H9 (cell line): ENCODE measurements around the gene ADCY4. TPM values are rescaled to one million over a fixed set of nuclear protein-coding genes. Genes with fewer than 3 reads are reported as not detected.

Experiments
- DNase-seq: peaks from one replicate; pipeline ENCODE4 v3.0.0-alpha.2; 2017
- H2AFZ ChIP-seq: one replicate; pipeline ENCODE4 v1.6.1; 2013; ENCODE audit warnings: mild to moderate bottlenecking, low read length, control low read depth, moderate library complexity
- H2AK5ac ChIP-seq: 2 replicates; pipeline ENCODE4 v1.6.1; 2013; ENCODE audit warnings: low read length, control low read depth, mixed read lengths; ENCODE audit not compliant: insufficient read length
- H2BK120ac ChIP-seq: one replicate; pipeline ENCODE4 v1.6.1; 2013; ENCODE audit warnings: low read depth, mild to moderate bottlenecking, low read length, control low read depth, inconsistent platforms; ENCODE audit not compliant: poor library complexity, severe bottlenecking
- H2BK12ac ChIP-seq: 2 replicates; pipeline ENCODE4 v1.6.1; 2013; ENCODE audit warnings: low read length, control low read depth, mixed read lengths, low read depth; ENCODE audit not compliant: insufficient read length
- H2BK15ac ChIP-seq: 2 replicates; pipeline ENCODE4 v1.6.1; 2013; ENCODE audit warnings: low read depth, low read length, control low read depth
- H2BK20ac ChIP-seq: one replicate; pipeline ENCODE4 v1.6.1; 2013; ENCODE audit warnings: low read depth, mild to moderate bottlenecking, low read length, control low read depth, inconsistent platforms; ENCODE audit not compliant: poor library complexity, severe bottlenecking
- H2BK5ac ChIP-seq: 2 replicates; pipeline ENCODE4 v1.6.1; 2013; ENCODE audit warnings: low read length, control low read depth, mixed read lengths; ENCODE audit not compliant: insufficient read length
- H3K14ac ChIP-seq: 2 replicates; pipeline ENCODE4 v1.6.1; 2013; ENCODE audit warnings: low read length, control low read depth; ENCODE audit not compliant: insufficient read depth
- H3K18ac ChIP-seq: 2 replicates; pipeline ENCODE4 v1.6.1; 2013; ENCODE audit warnings: low read depth, mild to moderate bottlenecking, mixed read lengths, low read length, control low read depth; ENCODE audit not compliant: insufficient read length
- H3K23ac ChIP-seq: 2 replicates; pipeline ENCODE4 v1.6.1; 2013; ENCODE audit warnings: low read length, control low read depth, mixed read lengths, low read depth; ENCODE audit not compliant: insufficient read length
- H3K23me2 ChIP-seq: 2 replicates; pipeline ENCODE4 v1.6.1; 2013; ENCODE audit warnings: low read depth, mild to moderate bottlenecking, mixed read lengths, low read length, control low read depth; ENCODE audit not compliant: insufficient read length, poor library complexity, severe bottlenecking
- H3K27ac ChIP-seq: 2 replicates; pipeline ENCODE4 v1.5.1; 2013; ENCODE audit warnings: low read length, control low read depth, mixed read lengths, low read depth; ENCODE audit not compliant: insufficient read length
- H3K27me3 ChIP-seq: 2 replicates; pipeline ENCODE4 v1.6.1; 2013; ENCODE audit warnings: low read length, control low read depth, inconsistent platforms; ENCODE audit not compliant: insufficient read depth
- H3K4ac ChIP-seq: 2 replicates; pipeline ENCODE4 v1.6.1; 2013; ENCODE audit warnings: low read depth, mild to moderate bottlenecking, control low read depth, inconsistent platforms, low read length, moderate library complexity
- H3K4me1 ChIP-seq: 2 replicates; pipeline ENCODE4 v1.6.1; 2013; ENCODE audit warnings: low read length, control low read depth, inconsistent platforms; ENCODE audit not compliant: insufficient read depth
- H3K4me2 ChIP-seq: 2 replicates; pipeline ENCODE4 v1.6.1; 2013; ENCODE audit warnings: low read length, control low read depth, mixed read lengths; ENCODE audit not compliant: insufficient read length, insufficient read depth
- H3K56ac ChIP-seq: 2 replicates; pipeline ENCODE4 v1.6.1; 2013; ENCODE audit warnings: low read depth, mild to moderate bottlenecking, mixed read lengths, low read length, control low read depth; ENCODE audit not compliant: insufficient read length
- H3K79me1 ChIP-seq: 2 replicates; pipeline ENCODE4 v1.6.1; 2013; ENCODE audit warnings: low read depth, mild to moderate bottlenecking, moderate library complexity, low read length, control low read depth, inconsistent platforms; ENCODE audit not compliant: insufficient read depth, poor library complexity, severe bottlenecking
- H3K79me2 ChIP-seq: 2 replicates; pipeline ENCODE4 v1.6.1; 2013; ENCODE audit warnings: low read length, control low read depth, inconsistent platforms; ENCODE audit not compliant: insufficient read depth
- H3K9ac ChIP-seq: 2 replicates; pipeline ENCODE4 v1.6.1; 2013; ENCODE audit warnings: low read length, control low read depth, mixed read lengths; ENCODE audit not compliant: insufficient read length; ENCODE audit errors: extremely low read depth
- H3K9me3 ChIP-seq: one replicate; pipeline ENCODE4 v1.6.1; 2013; ENCODE audit warnings: low read depth, low read length, inconsistent platforms; ENCODE audit not compliant: control insufficient read depth
- H3T11ph ChIP-seq: one replicate; pipeline ENCODE4 v1.6.1; 2013; ENCODE audit warnings: mild to moderate bottlenecking, low read length, control low read depth, inconsistent platforms
- H4K20me1 ChIP-seq: one replicate; pipeline ENCODE4 v1.6.1; 2013; ENCODE audit not compliant: control insufficient read depth, insufficient read length, insufficient read depth
- H4K5ac ChIP-seq: 2 replicates; pipeline ENCODE4 v1.6.1; 2013; ENCODE audit warnings: low read depth, mild to moderate bottlenecking, mixed read lengths, low read length, control low read depth; ENCODE audit not compliant: insufficient read length
- H4K8ac ChIP-seq: replicated peaks from 2 replicates; pipeline ENCODE4 v1.6.1; 2013; ENCODE audit warnings: low read length, control low read depth, mixed read lengths, low read depth; ENCODE audit not compliant: insufficient read length
- H4K91ac ChIP-seq: 2 replicates; pipeline ENCODE4 v1.6.1; 2013; ENCODE audit warnings: low read depth, mild to moderate bottlenecking, moderate library complexity, mixed read lengths, low read length, control low read depth; ENCODE audit not compliant: insufficient read length
- H3K27ac Mint-ChIP-seq, 3 experiments: 2 replicates in 2 of 3; 3 replicates in 1 of 3; pipeline ENCODE4 v1.8.0; 2020 to 2021; ENCODE audit warnings: mixed read lengths in 3 of 3, mild to moderate bottlenecking in 1 of 3, moderate library complexity in 1 of 3
- H3K27me3 Mint-ChIP-seq: 2 replicates; pipeline ENCODE4 v1.8.0; 2021; ENCODE audit warnings: low read depth, mild to moderate bottlenecking, moderate library complexity, mixed read lengths
- H3K36me3 Mint-ChIP-seq, 3 experiments: 2 replicates in 2 of 3; 3 replicates in 1 of 3; pipeline ENCODE4 v1.8.0; 2020 to 2021; ENCODE audit warnings: low read depth in 3 of 3, mixed read lengths in 3 of 3; ENCODE audit not compliant: insufficient read depth in 1 of 3
- H3K4me1 Mint-ChIP-seq, 2 experiments: 2 replicates each; pipeline ENCODE4 v1.8.0; 2020; ENCODE audit warnings: mixed read lengths in 2 of 2
- H3K4me3 Mint-ChIP-seq, 2 experiments: 2 replicates in 1 of 2; 3 replicates in 1 of 2; pipeline ENCODE4 v1.8.0; 2020 to 2021; ENCODE audit warnings: mild to moderate bottlenecking in 2 of 2, mixed read lengths in 2 of 2, moderate library complexity in 1 of 2
- H3K9me3 Mint-ChIP-seq, 2 experiments: 2 replicates in 1 of 2; 3 replicates in 1 of 2; pipeline ENCODE4 v1.8.0; 2020; ENCODE audit warnings: mild to moderate bottlenecking in 2 of 2, mixed read lengths in 2 of 2, moderate library complexity in 1 of 2
- WGBS: extraction: QIAGEN DNeasy Blood & Tissue Kit; methylation state at CpG from one replicate; pipeline ENCODE4 v1.1.7; 2013; ENCODE audit warnings: missing lambda C conversion rate, low lambda C conversion rate, mixed read lengths; ENCODE audit not compliant: insufficient read length; ENCODE audit errors: extremely low coverage; 5-methylcytosine and 5-hydroxymethylcytosine counted together
- total RNA-seq: library from RNA; stranded (reverse); gene quantifications from 2 replicates; pipeline ENCODE4 v1.2.1, GENCODE V29; 2021
- TF ChIP-seq, protein P1 (sequence below): fragments of 200-600 bp; sonication (generic); conservative IDR thresholded peaks from 3 replicates; pipeline ENCODE4 v1.8.0; 2021; ENCODE audit warnings: antibody characterized with exemption, mild to moderate bottlenecking

Gene ADCY4
- total RNA-seq, 1 experiment from 2014 or later: 0.09 TPM

DNA sequence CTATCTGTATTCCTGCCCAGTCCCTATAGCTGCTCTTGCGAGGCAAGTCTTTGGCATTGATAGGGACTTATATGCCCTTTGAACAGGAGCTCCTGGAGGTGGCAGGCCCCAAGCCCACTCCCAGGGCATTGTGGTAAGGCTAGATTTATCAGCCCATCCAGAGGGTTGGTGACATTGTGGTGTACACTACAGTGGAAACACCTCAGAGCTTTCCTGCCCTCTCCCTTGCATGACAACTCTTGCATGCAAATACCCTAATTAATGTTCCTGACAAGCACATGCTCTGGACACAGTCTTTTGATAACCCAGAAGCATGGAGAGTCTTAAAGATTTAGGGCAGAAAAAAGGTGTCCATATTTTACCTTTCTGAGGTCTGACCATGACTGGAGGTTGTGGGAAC is 5.7 kb upstream of the ADCY4 start:
- TF ChIP-seq, protein P1, sequence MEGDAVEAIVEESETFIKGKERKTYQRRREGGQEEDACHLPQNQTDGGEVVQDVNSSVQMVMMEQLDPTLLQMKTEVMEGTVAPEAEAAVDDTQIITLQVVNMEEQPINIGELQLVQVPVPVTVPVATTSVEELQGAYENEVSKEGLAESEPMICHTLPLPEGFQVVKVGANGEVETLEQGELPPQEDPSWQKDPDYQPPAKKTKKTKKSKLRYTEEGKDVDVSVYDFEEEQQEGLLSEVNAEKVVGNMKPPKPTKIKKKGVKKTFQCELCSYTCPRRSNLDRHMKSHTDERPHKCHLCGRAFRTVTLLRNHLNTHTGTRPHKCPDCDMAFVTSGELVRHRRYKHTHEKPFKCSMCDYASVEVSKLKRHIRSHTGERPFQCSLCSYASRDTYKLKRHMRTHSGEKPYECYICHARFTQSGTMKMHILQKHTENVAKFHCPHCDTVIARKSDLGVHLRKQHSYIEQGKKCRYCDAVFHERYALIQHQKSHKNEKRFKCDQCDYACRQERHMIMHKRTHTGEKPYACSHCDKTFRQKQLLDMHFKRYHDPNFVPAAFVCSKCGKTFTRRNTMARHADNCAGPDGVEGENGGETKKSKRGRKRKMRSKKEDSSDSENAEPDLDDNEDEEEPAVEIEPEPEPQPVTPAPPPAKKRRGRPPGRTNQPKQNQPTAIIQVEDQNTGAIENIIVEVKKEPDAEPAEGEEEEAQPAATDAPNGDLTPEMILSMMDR: no peak
- Histone ChIP-seq H3K14ac (no peak overlapping the region), H3K56ac (no peak overlapping the region), H2BK20ac (no peak overlapping the region), H4K20me1 (no peaks in the 10 kb centered on the region), H4K5ac (no peak overlapping the region), H2BK5ac (no peak overlapping the region), H3K79me1 (no peaks in the 10 kb centered on the region), H3K23me2 (peaks cover 8% of the 10 kb centered on the region), H3K9ac (no peak overlapping the region), H3K23ac (no peak overlapping the region), H3K27me3 (peaks cover 43% of the 10 kb centered on the region; the same call in 1 of the 2 replicates), H2BK15ac (no peak overlapping the region), H3K27ac (no peak overlapping the region), H3K4me1 (no peaks in the 10 kb centered on the region; the same call in 1 of the 2 replicates), H3T11ph (no peak overlapping the region), H3K9me3 (no peaks in the 10 kb centered on the region), H2BK12ac (no peak overlapping the region), H2AFZ (no peak overlapping the region), H4K91ac (no peak overlapping the region), H3K18ac (no peak overlapping the region), H2AK5ac (no peak overlapping the region), H3K79me2 (no peaks in the 10 kb centered on the region), H4K8ac (no peak overlapping the region), H3K4me2 (no peak overlapping the region), H3K4ac (no peak overlapping the region), H2BK120ac (no peak overlapping the region)
- H3K27ac Mint-ChIP-seq: no peak overlapping the region
- WGBS: no CpG with 5 or more reads among the region's 1 CpG
- H3K9me3 Mint-ChIP-seq: no peaks in the 10 kb centered on the region
- H3K27me3 Mint-ChIP-seq: peaks cover 96% of the 10 kb centered on the region
- no peak overlapping the region for H3K4me3 Mint-ChIP-seq
- no peak for DNase-seq
- peaks cover 13 to 21% of the 10 kb centered on the region in 2 experiments for H3K4me1 Mint-ChIP-seq
- no peaks in the 10 kb centered on the region for H3K36me3 Mint-ChIP-seq
